GM21528 (cell line): ENCODE results near the gene ANKRD11.

Experiments used
- ATAC-seq: cut with Tn5 transposase; IDR thresholded peaks from one replicate; pipeline ENCODE4 v1.9.1; 2021; ENCODE audit warnings: mild to moderate bottlenecking, moderate library complexity; ENCODE audit not compliant: unreplicated experiment, low FRiP score

Gene ANKRD11

GRCh38 chr16:89219365-89219764, 271.0 kb downstream of the ANKRD11 start:
- ATAC-seq: no peak
